GM19372 (cell line): ENCODE results near the gene STK17A.
A peak's percentile ranks its signal among the peaks of the same experiment; 100 is the strongest.

Experiments
- ATAC-seq: cut with Tn5 transposase; IDR thresholded peaks from one replicate; pipeline ENCODE4 v1.9.1; 2021; ENCODE audit warnings: mild to moderate bottlenecking, low read depth, moderate library complexity; ENCODE audit not compliant: unreplicated experiment

Gene STK17A

DNA sequence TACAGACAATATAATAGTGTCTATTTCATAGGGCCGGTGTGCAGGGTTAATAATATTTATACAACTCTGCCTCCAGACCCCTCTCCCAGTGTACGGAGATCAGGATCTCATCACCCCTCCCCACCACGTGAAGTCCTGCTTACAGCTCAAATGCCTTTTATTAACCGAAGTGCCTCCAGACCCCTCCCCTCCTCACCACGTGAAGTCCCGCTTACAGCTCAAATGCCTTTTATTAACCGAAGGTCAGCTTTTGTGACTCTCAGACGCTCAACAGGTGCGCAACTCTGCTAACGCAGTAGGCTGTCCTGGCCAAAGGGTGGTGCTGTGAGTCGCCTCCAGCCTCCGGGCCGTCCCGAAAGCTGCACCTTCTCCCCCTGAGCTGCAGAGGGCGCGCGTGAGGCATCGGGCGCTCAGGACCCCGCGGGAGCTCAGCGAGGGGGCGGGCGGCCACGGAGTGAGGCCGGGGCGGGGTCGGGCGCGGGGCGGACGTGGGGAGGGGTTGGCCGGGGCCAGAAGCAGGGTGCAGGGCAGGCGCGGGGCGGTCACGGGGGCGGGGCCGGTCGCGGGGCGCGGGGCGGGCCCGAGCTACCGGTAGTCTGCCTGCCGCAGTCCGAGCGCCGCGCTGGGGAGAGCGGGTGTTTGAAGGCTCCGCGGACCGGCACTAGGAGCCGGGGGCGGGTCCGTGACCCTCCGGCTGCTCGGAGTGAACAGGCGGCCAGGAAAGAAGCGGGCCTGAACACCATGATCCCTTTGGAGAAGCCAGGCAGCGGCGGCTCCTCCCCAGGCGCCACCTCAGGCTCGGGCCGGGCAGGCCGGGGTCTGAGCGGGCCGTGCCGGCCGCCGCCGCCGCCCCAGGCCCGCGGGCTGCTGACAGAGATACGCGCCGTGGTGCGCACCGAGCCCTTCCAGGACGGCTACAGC, at the start of gene STK17A:
Gene STK17A, plus strand, starts transcription at position 606 of the 921 bp plus-strand sequence. Its CDS starts 136 bp downstream, at position 742.
- ATAC-seq: peak; percentile 72

DNA sequence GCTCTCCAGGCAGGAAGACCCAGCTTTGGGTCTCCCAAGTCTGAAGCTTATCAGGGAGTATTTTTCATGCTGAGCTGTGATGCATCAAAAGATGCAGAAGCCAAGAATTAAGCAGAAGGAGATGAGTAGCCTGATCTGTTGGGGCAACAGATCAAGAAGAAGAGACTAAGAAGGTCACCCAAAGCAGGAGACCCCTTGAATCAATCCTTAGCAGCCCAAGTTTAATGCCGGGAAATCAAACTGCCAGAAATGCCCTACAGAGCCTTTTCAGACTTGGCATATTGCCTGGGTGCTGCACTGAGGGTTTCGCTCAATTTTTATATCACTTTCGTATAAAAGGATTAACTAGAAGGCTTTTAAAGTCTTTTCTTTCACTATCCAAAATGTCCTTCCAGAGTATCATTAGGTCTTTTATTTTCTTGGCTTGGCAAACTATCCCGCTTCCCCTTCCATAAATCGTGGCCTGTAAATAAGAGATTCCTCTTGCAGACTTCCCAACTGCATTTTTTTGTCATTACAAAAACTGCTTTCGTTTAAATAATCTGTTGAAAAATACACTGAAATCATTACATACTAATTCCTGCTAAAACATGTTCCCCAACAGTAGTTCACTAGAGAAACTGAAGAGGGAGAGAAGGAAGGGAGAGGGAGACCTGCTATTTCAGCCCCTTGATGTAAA, 49.0 kb upstream of the STK17A start:
- ATAC-seq: no peak

GRCh38 chr7:43535031-43535451, 47.9 kb upstream of the STK17A start:
- no peak for ATAC-seq

DNA sequence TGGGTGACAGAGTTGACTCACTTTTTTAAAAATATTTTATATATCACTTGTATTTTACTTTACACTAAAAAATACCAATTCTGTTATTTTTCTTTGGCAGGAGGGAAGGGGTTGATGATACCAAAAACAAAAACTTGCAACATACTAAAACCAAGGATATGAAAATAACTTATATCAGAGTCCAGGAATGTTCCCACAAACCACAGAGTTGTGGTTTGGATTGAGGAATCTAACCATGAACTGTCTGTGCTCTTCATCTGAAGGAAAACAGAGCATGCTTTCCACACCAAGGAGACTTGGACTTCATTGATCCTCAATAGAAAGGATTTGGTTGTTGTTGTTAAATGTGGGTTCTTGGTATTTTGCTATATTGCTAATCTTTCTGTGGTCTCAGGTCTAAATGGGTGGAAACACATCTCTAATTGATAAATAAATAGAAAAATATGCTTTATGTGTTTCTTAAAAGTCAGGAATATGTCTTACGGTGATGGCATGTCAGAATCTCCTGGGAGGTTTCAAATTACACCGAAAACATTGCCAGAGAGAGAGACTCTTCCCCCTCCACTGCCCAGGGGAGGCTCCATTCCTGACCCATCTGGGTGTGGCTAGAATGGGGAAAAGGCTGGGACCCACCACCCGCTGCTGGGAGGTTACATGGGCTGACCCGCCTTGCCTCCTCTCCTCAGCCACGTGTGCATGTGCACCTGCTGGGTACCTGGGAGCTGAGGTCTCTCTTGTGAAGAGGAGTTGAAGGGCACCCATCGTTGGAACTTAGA, 46.9 kb upstream of the STK17A start:
- no peak for ATAC-seq

DNA sequence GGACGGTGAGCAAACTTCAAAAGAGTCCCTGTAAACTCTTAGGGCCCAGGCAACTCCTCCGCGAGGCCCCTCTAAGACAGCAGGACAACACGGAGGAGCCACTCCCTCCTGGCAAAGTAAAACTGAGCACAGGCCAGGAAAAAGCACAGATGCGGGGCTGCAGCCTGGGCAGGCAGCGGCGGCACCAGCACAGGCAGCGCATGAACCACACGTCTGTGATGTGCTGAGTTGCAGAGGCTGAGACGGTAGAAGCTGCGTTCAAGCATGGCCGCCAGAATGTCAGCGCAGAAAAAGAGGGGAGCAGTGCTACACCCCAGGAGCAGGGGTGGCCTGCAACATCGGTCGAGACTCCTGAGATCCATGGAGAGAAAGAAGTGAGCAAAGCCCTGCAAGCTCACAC, 46.1 kb upstream of the STK17A start:
- ATAC-seq: no peak

GRCh38 chr7:43537765-43538403, 45.0 kb upstream of the STK17A start:
- ATAC-seq: no peak

DNA sequence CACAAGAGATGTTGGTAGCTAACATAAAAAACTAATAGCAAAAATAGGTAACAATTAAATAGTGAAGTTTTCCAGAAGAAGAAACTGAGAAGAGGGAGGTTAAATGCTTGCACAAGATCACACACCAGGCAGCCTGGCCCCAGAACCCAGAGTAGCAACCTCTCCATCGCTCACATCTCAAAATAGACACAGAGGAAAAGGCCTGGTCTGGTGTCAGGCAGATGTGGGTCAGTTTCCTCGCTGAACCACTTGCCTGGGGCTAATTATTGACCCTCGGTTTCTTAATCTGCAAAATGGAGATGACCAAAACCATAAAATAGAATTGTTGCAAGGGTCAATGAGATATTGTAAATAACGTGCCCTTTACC, 44.5 kb upstream of the STK17A start:
- ATAC-seq: no peak

- ATAC-seq: no peak
Measured at GRCh38 chr7:43540471-43540870, 42.4 kb upstream of the STK17A start.

GRCh38 chr7:43542716-43543115, 40.2 kb upstream of the STK17A start:
- ATAC-seq: no peak

GRCh38 chr7:43546231-43546630, 36.7 kb upstream of the STK17A start:
- no peak for ATAC-seq

- ATAC-seq: no peak
Measured at GRCh38 chr7:43550427-43550826, 32.5 kb upstream of the STK17A start.

DNA sequence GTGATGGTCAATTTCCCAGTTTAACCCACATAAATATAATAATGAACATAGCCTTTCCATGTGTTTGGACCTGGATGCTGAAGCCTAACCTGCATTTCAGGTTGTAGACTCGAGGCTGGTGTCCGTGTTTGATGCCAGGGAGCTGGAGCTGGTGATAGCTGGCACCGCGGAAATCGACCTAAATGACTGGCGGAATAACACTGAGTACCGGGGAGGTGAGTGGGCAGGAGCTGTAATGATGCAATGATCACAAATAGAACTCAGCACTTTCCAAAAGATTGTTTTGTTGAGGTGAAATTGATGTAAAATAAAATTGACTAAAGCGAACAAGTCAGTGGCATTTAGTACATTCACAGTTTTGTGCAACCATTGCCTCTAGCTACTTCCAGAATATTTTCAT, 30.8 kb upstream of the STK17A start:
- ATAC-seq: no peak

DNA sequence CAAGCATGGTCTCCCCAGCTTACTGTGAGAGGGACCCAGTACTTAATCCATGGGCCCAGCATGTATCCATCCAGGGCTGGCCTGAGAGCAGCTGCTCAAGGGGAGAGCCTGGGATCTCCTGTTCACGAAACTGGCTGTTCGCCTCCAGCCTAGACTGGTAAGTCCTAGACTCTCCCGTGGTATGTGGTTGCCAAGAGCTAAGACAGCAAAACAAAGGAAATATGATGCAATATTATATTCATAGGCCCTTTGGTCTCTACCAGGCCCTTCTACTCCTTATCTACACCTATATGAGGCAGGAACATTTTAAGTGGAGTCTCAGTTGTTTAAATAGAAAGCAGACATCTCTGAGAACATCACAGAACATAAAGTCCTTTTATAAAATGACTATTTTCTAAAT, 28.9 kb upstream of the STK17A start:
- ATAC-seq: no peak

DNA sequence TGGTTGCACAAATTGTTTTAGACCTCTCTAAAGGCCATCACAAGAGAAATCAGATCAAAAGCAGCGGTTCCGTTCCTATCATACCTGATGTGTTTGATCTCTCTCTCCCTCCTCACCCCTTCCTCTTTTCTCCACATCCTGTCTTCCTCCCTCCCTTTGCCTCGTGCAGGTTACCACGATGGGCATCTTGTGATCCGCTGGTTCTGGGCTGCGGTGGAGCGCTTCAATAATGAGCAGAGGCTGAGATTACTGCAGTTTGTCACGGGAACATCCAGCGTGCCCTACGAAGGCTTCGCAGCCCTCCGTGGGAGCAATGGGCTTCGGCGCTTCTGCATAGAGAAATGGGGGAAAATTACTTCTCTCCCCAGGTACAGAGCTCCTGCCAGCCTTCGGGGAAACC, 28.5 kb upstream of the STK17A start:
- no peak for ATAC-seq

GRCh38 chr7:43557831-43558495, 24.9 kb upstream of the STK17A start:
- ATAC-seq: no peak

- no peak for ATAC-seq
Measured at GRCh38 chr7:43559171-43559945, 23.6 kb upstream of the STK17A start.

DNA sequence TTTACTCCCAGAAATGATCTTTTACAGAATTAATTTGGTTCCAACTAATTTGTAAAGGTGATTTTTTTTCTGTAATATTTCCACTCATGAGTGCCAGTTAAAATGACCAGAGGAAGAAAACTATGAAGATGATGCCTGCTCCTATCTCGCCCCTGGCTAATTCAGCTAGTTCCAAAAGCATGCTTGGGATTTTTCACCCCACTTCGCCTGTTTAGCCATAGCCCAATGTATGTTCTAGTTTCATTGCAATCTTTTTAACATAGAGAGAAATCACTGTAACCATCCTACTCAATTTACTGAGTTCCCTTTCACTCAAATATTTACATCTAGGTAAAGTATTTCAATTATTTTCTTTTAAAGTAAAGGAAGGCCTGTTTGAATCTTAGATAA, 23.0 kb upstream of the STK17A start:
- ATAC-seq: no peak

DNA sequence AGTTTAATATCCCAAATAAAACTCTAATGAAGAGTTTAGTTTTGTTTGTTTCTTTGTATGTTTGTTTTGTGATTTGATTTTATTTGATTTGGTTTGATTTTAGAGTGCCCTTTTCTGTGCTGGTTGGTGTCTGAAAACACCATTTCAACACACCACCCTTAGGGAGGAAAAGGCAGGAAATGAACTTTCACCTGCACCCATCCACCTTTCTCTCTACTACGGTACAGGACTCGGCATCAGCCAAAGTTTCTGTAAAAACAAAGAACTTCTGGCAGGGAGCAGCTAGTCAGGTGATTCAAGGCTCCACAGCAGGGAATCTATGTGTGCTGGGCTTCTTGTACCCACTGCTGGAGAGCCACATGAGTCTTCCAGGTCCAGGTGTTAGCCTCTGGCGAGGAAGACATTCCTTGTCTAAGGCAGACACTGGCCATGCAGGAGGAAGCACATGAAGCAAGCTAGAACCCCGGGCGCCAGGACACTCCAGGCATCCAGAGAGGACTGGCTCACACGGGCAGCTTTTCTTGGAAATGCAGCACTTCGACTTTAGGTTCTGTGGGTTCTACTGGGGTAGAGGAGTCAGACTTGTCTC, 22.1 kb upstream of the STK17A start:
- ATAC-seq: no peak

DNA sequence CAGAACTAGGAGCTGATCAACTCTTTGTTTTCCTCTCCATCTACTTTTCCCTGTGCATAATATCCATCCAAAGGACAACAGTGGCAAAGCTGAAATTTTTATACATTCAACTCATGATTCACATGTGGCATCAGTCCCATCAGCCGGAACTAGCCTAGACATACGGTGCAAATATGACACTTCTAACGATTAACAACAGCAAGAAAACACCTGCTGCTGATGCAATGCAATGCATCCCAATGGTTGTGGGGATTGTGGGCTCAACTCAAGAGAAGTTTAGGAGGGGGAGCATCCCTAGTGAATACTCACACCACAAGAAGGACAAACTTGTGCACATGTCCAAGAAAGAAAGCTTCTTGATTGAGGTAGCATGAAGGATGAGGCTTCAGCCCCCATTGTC, 20.5 kb upstream of the STK17A start:
- no peak for ATAC-seq
